Ishikawa (cell line): ENCODE data around the gene KIAA1217.

Source experiments
- CEBPB ChIP-seq: IDR thresholded peaks from 2 replicates; pipeline ENCODE4 v1.6.1; 2012
- EGR1 ChIP-seq: IDR thresholded peaks from 2 replicates; pipeline ENCODE4 v1.6.1; 2012
- EP300 ChIP-seq: IDR thresholded peaks from 2 replicates; pipeline ENCODE4 v1.6.1; 2012; ENCODE audit warnings: borderline replicate concordance
- FOXM1 ChIP-seq: IDR thresholded peaks from 2 replicates; pipeline ENCODE4 v1.6.1; 2012; ENCODE audit warnings: low read depth, borderline replicate concordance
- MAX ChIP-seq: IDR thresholded peaks from 2 replicates; pipeline ENCODE4 v1.6.1; 2012
- NFIC ChIP-seq: IDR thresholded peaks from 2 replicates; pipeline ENCODE4 v1.6.1; 2012
- RAD21 ChIP-seq: IDR thresholded peaks from 2 replicates; pipeline ENCODE4 v1.6.1; 2012; ENCODE audit warnings: low read depth
- REST ChIP-seq: IDR thresholded peaks from 2 replicates; pipeline ENCODE4 v1.6.1; 2012; ENCODE audit warnings: low read depth, mild to moderate bottlenecking
- TAF1 ChIP-seq: IDR thresholded peaks from 2 replicates; pipeline ENCODE4 v1.6.1; 2012; ENCODE audit warnings: low read depth, mild to moderate bottlenecking
- TCF12 ChIP-seq: IDR thresholded peaks from 2 replicates; pipeline ENCODE4 v1.6.1; 2012; ENCODE audit warnings: low read depth
- TEAD4 ChIP-seq: IDR thresholded peaks from 2 replicates; pipeline ENCODE4 v1.6.1; 2012
- USF1 ChIP-seq: IDR thresholded peaks from 2 replicates; pipeline ENCODE4 v1.6.1; 2012
- YY1 ChIP-seq: IDR thresholded peaks from 2 replicates; pipeline ENCODE4 v1.6.1; 2012; ENCODE audit warnings: low read depth
- ZBTB7A ChIP-seq: IDR thresholded peaks from 2 replicates; pipeline ENCODE4 v1.6.1; 2012; ENCODE audit warnings: low read depth

Gene KIAA1217

DNA sequence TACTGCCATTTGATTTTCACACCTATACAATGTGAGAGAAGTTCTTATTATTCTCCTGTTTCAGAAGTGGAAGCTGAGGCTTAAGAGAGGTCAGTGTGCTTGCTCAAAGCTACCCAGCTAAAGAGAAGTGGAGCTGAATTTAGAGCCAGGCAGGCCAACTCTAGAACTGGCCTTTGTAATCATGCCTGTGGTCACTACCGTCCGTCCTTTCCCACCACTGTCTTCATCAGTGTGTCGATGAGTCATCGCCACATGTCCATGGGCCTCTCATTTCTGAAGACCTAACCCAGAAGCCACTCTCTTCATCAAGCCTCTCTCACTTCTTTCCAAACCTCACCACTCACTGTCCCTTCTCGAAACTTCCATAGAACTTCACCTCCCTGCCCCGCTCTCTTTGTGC lies 237.8 kb downstream of the KIAA1217 start:
- TF ChIP-seq MAX (no peak), EGR1 (no peak), EP300 (no peak), USF1 (no peak), ZBTB7A (no peak), TAF1 (no peak), TEAD4 (no peak), RAD21 (no peak), NFIC (no peak), YY1 (no peak)

GRCh38 chr10:24448351-24448999 lies 239.5 kb downstream of the KIAA1217 start:
- TF ChIP-seq TEAD4 = no peak
- TF ChIP-seq USF1 = no peak
- no peak for TF ChIP-seq CEBPB
- TF ChIP-seq EP300 = no peak
- TF ChIP-seq TCF12 = no peak

DNA sequence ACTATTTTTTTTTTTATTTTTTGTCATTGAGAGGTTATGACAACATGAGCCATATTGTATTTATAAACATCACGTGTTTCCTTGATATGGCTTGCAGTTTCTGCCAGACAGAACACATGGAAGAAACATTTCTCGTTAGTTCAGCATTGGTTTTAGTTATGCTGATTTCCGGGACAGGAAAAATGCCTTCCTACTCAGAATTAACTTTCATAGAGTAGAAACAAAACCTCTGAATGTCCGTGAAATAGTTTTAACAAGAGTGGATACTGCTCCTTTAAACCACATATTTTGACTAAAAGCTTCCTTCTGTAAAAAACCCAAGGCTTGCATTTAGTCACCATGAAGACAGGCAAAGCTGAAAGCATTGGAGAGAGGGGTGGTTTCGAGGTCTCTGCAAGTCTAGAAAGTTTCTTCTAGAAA lies 240.4 kb downstream of the KIAA1217 start:
- no peak for TF ChIP-seq EP300
- TF ChIP-seq TAF1 = no peak

- TF ChIP-seq EP300 (no peak), TCF12 (no peak), TEAD4 (no peak), MAX (no peak), USF1 (no peak)
Measured at GRCh38 chr10:24449769-24450310, 240.9 kb downstream of the KIAA1217 start.

GRCh38 chr10:24451325-24451820 lies 242.4 kb downstream of the KIAA1217 start:
- TF ChIP-seq TEAD4 (no peak), NFIC (no peak), REST (no peak), USF1 (no peak), RAD21 (no peak), YY1 (no peak), TAF1 (no peak), EP300 (no peak), FOXM1 (no peak)

DNA sequence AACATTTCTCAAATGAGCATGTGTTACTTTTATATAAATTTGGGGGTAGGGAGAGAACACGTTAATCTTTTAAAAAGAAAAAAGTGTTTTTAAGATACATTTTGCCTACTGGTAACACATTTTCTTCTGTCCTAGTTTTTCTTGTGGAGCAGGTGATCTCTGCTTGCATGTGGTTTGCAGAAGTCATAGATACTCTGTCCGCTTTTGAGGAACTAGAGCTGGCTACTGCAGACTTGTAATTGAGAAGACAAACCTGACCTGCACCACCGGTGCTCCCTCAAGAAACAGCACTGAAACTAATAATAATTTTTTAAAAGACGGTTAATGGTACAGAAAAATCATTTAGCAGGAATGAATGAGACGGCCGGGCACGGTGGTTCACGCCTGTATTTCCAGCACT lies 243.1 kb downstream of the KIAA1217 start:
- TF ChIP-seq TEAD4 (no peak), FOXM1 (no peak), TCF12 (no peak), EP300 (no peak), MAX (no peak), REST (no peak), ZBTB7A (no peak), RAD21 (no peak), TAF1 (no peak)
